NCI-H2196 (cell line): ENCODE data around the gene OR3A2.
"Not testable (repeated sequence)": the region's sequence is repeated elsewhere in the genome, so short reads cannot be mapped to it uniquely, and the experiment has no call there.

ENCODE experiments used
- DNase-seq: peaks from one replicate; lab custom pipeline; 2025; ENCODE audit not compliant: unreplicated experiment; lab: John Stamatoyannopoulos, UW

The OR3A2 gene

DNA sequence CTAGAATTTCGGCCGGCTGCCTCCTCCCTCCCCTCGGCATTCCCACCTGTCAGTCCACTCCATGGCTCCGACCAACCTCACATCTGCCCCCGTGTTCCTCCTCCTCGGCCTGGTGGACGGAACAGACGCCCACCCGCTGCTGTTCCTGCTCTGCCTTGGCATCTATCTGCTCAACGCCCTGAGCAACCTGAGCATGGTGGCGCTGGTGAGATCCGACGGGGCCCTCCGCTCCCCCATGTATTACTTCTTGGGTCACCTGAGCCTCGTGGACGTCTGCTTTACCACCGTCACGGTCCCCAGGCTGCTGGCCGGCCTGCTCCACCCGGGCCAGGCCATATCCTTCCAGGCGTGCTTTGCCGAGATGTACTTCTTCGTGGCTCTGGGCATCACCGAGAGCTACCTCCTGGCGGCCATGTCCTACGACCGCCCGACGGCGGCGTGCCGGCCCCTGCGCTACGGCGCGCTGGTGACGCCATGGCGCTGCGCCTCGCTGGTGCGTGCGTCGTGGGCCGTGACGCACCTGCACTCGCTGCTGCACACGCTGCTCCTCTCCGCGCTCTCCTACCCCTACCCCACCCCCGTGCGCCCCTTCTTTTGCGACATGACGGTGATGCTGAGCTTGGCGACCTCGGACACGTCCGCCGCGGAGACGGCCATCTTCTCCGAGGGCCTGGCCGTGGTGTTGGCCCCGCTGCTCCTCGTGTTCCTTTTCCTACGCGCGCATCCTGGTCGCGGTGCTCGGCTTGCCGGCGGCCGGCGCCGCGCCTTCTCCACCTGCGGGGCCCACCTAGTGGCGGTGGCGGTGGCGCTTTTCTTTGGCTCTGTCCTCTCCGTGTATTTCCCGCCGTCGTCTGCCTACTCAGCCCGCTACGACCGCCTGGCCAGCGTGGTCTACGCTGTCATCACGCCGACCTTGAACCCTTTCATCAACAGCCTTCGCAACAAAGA, at the start of gene OR3A2:
OR3A2 (minus strand) TSS at position 440 of the 948 bp plus-strand sequence.
- DNase-seq, result no peak

- DNase-seq, result no peak
Measured at GRCh38 chr17:3433741-3434140, 47.6 kb upstream of the OR3A2 start, which contains the start of gene OR1E2. Gene OR1E2 (minus strand): TSS chr17:3433841. CDS start chr17:3433841, 0 bp downstream.

- DNase-seq, result not testable (repeated sequence)
Measured at GRCh38 chr17:3433215-3433614, 47.1 kb upstream of the OR3A2 start.

- no peak for DNase-seq
Measured at GRCh38 chr17:3418222-3418621, 32.1 kb upstream of the OR3A2 start.

- DNase-seq, result no peak
Measured at GRCh38 chr17:3415610-3416009, 29.5 kb upstream of the OR3A2 start.

DNA sequence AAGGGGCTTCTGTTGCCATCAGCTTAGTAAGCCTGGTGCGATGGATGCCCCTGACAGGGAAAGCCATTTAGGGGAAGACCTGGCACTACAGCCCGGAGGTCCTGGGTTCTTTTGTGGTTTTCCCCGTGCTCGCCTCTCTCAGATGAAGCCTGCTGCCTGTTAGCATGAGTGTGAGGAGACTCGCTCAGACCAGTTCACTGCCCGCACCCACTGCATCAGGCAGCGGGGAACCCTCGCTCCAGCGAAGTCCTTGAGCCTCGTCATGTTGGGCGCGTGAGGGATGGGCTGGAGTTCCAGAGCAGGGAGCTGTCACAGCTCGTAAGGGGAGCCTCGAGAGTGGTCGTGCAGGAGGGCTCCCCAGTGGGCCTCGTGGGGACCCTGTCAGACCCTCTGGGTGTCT, 26.1 kb upstream of the OR3A2 start:
- not testable (repeated sequence) for DNase-seq

GRCh38 chr17:3411070-3411469, 25.0 kb upstream of the OR3A2 start, which contains the start of gene OR3A3:
Gene OR3A3 (plus strand): TSS chr17:3411370.
- no peak for DNase-seq

DNA sequence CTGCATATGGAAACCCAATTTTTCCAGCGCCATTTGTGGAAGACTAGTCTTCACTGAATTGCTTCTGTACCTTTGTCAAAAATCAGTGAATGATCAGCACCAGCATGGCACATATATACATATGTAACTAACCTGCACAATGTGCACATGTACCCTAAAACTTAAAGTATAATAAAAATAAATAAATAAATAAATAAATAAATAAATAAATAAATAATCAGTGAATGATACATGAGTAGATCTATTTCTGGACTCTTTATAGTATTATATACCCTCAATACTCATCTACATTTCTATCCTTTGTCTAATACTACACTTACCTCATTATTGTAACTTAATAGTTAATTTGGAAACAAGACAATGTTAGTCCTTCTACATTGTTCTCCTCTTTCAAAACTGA, 17.7 kb upstream of the OR3A2 start:
- not testable (repeated sequence) for DNase-seq

GRCh38 chr17:3401786-3402185, 15.7 kb upstream of the OR3A2 start:
- no peak for DNase-seq

DNA sequence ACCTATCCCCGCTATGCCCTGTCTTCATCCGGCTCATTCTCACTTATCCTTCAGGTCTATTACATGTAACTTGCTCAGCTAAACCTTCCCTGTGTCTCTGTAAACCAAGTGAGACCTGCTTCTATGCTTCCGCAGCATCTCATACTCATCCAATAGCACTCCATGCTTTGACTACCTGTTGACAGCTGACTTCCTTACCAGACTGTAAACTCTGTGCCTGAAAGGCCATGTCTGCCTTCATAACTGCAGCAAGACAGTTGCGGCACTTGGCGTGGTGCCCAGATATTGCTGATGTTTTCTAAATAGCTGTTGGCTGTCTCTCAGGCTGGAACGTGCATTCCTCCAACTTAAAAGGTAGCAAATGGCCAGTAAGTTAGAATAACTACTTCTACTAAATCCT, 13.9 kb upstream of the OR3A2 start:
- DNase-seq, result no peak

DNA sequence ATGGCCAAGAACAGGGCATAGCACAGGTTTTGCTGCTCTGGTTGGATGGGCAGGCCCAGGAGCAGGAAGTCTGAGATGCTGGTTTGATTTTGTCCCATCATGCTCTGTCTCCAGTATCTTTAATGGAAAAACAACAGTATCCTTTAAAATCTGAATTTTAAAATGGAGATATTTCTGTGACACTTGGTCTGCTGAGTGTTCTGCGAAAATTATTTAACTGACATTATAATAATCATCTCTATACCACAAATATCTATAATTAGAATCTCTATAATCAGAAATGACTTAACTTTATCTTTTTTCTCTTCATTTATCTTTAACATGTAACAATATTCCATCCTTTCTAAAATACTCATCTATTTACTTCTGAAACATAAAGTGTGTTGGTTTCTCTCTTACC, 12.2 kb upstream of the OR3A2 start, which contains the start of gene OR1E1:
OR1E1 (minus strand) TSS at position 101 of the 400 bp plus-strand sequence; CDS start at position 101, 0 bp downstream.
- no peak for DNase-seq

DNA sequence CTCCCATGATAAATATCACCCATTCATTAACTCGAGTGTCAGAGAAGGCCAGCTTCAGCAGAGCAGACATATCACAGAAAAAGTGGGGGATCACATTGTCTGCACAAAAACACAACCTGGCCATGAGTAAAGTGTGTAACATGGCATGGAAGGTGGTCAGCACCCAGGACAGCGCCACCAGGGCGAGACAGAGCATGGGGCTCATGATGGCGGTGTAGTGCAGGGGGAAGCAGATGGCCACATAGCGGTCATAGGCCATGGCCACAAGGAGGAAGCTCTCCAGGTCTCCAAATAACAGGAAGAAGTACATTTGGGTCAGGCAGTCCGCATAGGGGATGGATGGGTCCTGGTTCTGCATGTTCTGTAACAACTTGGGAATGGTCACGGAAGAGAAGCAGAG, 11.7 kb upstream of the OR3A2 start:
- DNase-seq, result not testable (repeated sequence)

- DNase-seq, result no peak
Measured at GRCh38 chr17:3389791-3390190, 3.7 kb upstream of the OR3A2 start.

DNA sequence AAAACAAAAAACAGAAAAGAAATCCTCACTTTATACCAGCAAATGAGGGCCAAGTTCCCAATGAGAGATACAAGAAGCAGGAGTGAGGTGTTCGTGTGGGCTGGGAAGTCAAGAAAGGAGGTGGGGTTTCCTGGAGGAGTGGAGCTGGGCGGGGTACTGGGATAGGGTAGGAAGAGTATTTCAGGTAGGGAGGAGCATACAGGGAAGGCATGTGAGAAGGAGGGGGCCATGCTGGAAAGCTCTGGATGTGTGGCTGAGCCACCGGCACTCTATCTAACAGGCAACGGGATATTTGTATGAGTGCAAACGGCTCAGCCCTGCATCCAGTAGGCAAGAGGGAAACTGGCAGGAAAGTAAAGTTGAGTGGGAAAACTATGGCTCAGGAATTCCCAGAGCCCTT, 4.2 kb downstream of the OR3A2 start:
- no peak for DNase-seq

- DNase-seq, result no peak
Measured at GRCh38 chr17:3378321-3378720, 7.8 kb downstream of the OR3A2 start.

DNA sequence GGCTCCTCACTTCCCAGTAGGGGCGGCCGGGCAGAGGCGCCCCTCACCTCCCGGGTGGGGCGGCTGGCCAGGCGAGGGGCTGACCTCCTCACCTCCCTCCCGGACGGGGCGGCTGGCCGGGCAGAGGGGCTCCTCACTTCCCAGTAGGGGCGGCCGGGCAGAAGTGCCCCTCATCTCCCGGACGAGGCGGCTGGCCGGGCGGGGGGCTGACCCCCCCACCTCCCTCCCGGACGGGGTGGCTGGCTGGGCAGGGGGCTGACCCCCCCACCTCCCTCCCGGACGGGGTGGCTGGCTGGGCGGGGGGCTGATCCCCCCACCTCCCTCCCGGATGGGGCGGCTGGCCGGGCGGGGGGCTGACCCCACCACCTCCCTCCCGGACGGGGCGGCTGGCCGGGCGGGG, 14.9 kb downstream of the OR3A2 start:
- DNase-seq, result not testable (repeated sequence)

- not testable (repeated sequence) for DNase-seq
Measured at GRCh38 chr17:3342782-3343181, 43.3 kb downstream of the OR3A2 start.

- no peak for DNase-seq
Measured at GRCh38 chr17:3335876-3336275, 50.2 kb downstream of the OR3A2 start.

- DNase-seq, result no peak
Measured at GRCh38 chr17:3318336-3318735, 67.8 kb downstream of the OR3A2 start.

GRCh38 chr17:3316836-3317235, 69.3 kb downstream of the OR3A2 start:
- DNase-seq, result no peak

GRCh38 chr17:3308603-3309002, 77.5 kb downstream of the OR3A2 start:
- DNase-seq, result no peak

- DNase-seq, result no peak
Measured at GRCh38 chr17:3298260-3298659, 87.8 kb downstream of the OR3A2 start, which contains the start of gene OR3A1. Gene OR3A1 (minus strand): TSS chr17:3298360. CDS start chr17:3292582, 5,778 bp downstream.
